ENCODE results near the gene TMEM143.

DNA sequence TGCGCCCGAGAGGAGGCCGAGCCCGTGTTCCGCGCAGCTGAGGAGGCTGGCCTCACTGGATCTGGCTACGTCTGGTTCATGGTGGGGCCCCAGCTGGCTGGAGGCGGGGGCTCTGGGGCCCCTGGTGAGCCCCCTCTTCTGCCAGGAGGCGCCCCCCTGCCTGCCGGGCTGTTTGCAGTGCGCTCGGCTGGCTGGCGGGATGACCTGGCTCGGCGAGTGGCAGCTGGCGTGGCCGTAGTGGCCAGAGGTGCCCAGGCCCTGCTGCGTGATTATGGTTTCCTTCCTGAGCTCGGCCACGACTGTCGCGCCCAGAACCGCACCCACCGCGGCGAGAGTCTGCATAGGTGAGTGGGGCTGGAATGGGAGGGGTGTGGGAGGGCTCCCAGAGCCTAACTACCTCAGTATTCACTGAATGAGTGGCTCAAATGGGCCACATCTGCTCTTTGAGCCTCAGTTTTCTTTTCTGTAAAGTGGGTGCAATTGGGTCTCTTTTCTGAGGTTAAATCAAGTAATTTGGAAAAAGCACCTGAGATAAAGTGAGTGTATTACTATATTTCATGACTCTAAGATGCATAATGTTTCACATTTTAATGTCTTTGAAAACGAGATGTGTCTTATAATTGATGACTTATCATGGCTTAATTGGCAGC is 41.4 kb upstream of the TMEM143 start:
- no peak for TF ChIP-seq SP1 (IDR thresholded peaks at IDR 0.05; ENCODE audit: low read depth, low read length)
- TF ChIP-seq EZH2 (IDR thresholded peaks at IDR 0.05; ENCODE audit: borderline replicate concordance, control insufficient read depth, low read depth, low read length) = no peak

All from GM12878 (cell line).